AG04450 (cell line): Measurements from ENCODE around the gene VAMP4. TPM values are rescaled to one million over a fixed set of nuclear protein-coding genes. Genes with fewer than 3 reads are reported as not detected.

Experiments
- CTCF ChIA-PET: fragments of 300-600, 350-600 bp; formaldehyde crosslinking; extraction: SDS; loops from one replicate; lab custom pipeline; 2022; ENCODE audit warnings: antibody characterized with exemption, inconsistent platforms; lab: Charles Lee
- POLR2A ChIA-PET: fragments of 350-600 bp; formaldehyde crosslinking; extraction: SDS; loops from one replicate; lab custom pipeline; 2021; ENCODE audit warnings: antibody characterized with exemption, inconsistent platforms; lab: Yijun Ruan, JAX
- DNase-seq: peaks from one replicate; pipeline ENCODE4 v3.0.0-alpha.2; 2011; ENCODE audit warnings: low read depth, low spot score
- H3K27ac ChIP-seq: one replicate; pipeline ENCODE4 v1.5.1; 2012; ENCODE audit warnings: low read depth, low read length, control low read depth
- H3K27me3 ChIP-seq: one replicate; pipeline ENCODE4 v1.6.0; 2012; ENCODE audit warnings: low read length; ENCODE audit not compliant: control insufficient read depth, insufficient read depth
- H3K4me3 ChIP-seq: 2 replicates; pipeline ENCODE4 v1.5.1; 2011; ENCODE audit warnings: mild to moderate bottlenecking, low read depth, low read length, control low read depth
- H3K9me3 ChIP-seq: 2 replicates; pipeline ENCODE4 v1.5.1; 2012; ENCODE audit warnings: low read length; ENCODE audit not compliant: control insufficient read depth, insufficient read depth
- polyA plus RNA-seq: library from polyadenylated mRNA; depleted of rRNA; stranded (reverse); fragments of >200 nt; gene quantifications from 2 replicates; pipeline ENCODE4 v1.2.3, GENCODE V29; 2011
- TF ChIP-seq, protein P1 (sequence below): IDR thresholded peaks from 2 replicates; pipeline ENCODE4 v1.5.1; 2011; ENCODE audit warnings: low read depth, low read length, control low read depth, inconsistent platforms

The VAMP4 gene
- polyA plus RNA-seq, 1 experiment: 20.8 TPM

DNA sequence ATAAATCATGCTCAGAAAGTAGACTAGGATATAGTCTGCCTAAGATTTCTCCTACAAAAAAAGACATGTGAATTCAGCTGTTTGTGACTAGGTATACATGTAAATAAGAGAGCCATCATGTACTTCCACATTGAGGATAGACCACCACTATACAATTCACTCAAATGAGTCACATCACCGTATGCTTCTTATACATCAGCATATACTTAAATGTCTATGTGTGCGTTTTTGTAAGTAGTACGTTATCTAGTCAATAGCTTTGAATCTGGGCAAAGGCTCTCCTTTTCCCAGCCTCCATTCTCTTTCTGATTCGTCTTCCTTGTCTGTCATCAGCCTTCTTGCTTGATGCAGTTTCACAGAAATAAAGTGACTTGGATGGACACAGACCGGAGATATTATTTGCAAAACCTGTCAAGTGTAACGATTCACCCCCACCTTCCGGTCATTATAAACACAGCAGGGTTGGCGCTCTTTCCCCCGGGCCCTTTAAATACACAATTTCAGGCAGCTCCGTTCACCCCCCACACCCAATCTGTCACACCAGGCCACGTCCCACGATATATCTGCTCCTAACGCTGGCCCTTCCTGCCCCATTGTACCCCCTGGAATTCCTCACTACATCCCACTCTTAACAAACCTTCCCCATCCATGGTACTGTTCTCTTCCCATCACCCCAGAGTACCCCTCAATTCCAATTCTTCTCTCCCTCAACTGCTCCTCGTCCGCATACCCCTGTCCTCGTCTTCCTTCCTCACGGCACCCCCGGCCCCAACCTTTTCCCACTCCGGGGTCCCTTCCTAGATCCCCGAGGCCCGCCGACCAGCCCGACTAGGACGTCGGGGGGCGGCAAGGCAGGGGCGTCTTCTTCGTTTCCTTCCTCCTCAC is 636 bp downstream of the VAMP4 start:
- ChIA-PET CTCF (interaction anchor here (0.7 to 5.4 kb wide), 4 partner anchors 12 to 97 kb away, joined by 3 to 41 read pairs (median 4); no protein-coding TSS in a partner anchor), POLR2A (interaction anchor here (0.6 to 4.9 kb wide), 3 partner anchors 13 to 170 kb away, joined by 3 to 50 read pairs (median 42); partner anchors contain the start of gene METTL13)
- Histone ChIP-seq H3K27me3 (no peaks in the 10 kb centered on the region), H3K4me3 (peak overlapping the region; percentile 90), H3K27ac (peak overlapping the region; percentile 84), H3K9me3 (no peaks in the 10 kb centered on the region)
- TF ChIP-seq, protein P1, sequence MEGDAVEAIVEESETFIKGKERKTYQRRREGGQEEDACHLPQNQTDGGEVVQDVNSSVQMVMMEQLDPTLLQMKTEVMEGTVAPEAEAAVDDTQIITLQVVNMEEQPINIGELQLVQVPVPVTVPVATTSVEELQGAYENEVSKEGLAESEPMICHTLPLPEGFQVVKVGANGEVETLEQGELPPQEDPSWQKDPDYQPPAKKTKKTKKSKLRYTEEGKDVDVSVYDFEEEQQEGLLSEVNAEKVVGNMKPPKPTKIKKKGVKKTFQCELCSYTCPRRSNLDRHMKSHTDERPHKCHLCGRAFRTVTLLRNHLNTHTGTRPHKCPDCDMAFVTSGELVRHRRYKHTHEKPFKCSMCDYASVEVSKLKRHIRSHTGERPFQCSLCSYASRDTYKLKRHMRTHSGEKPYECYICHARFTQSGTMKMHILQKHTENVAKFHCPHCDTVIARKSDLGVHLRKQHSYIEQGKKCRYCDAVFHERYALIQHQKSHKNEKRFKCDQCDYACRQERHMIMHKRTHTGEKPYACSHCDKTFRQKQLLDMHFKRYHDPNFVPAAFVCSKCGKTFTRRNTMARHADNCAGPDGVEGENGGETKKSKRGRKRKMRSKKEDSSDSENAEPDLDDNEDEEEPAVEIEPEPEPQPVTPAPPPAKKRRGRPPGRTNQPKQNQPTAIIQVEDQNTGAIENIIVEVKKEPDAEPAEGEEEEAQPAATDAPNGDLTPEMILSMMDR: 0 out of 2 replicates have a peak, but pooled peaks have one; percentile 2
- DNase-seq: no peak

DNA sequence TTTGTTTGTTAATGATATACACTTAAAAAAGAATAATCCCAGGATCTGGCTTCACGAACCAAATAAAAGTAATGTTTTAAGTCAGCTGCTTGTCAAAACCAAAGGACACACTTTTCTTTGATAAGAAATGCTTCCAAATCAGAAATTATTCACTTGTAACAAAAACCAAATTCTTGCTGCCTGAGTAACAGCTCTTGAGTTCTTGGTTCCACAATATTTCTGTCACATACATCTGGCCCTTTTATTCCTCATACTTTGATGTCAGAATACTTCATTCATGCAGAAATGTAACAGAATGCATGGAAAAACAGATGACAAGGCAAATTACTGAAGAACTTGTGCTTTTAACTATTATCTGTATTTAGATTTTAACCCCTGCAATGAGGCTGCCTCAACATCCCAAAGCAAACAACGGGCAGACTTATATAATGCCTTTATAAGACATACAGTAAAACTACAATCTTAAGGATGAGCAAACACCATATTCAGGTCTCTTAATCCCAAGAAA is 1.5 kb downstream of the VAMP4 start:
- Histone ChIP-seq H3K9me3 (no peaks in the 10 kb centered on the region), H3K27me3 (no peaks in the 10 kb centered on the region), H3K27ac (no peak overlapping the region), H3K4me3 (peak overlapping the region; percentile 90)
- CTCF ChIA-PET: interaction anchor here (1.0 to 5.4 kb wide), 3 partner anchors 24 to 96 kb away, joined by 4 to 41 read pairs (median 4); no protein-coding TSS in a partner anchor
- POLR2A ChIA-PET: interaction anchor here (4.9 kb wide), 1 partner anchor 41 kb away, joined by 50 read pairs; the partner anchor contains the start of gene METTL13
- TF ChIP-seq, protein P1: no peak
- no peak for DNase-seq

DNA sequence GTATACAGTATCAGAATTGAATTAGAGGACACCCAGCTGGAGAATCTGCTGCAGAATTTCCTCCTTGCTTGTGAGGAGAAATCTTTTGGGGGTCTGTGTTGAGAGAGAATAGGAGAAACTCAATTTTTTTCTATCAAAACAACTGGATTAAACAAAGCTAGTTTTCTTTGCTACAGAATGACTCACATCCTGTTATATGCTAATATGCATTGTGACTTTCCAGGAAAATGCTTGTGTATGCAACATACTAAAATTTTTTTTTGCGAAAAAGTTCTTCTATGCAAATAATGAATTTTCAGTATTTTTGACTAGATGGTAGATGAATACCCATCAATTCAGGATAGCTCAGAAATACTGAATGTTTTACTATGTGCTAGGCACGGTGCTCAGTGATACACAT is 2.2 kb downstream of the VAMP4 start:
- no peaks in the 10 kb centered on the region for H3K9me3 ChIP-seq
- no peaks in the 10 kb centered on the region for H3K27me3 ChIP-seq
- H3K27ac ChIP-seq: no peak overlapping the region
- TF ChIP-seq, protein P1: no peak
- ChIA-PET CTCF (interaction anchor here (1.0 to 5.4 kb wide), 2 partner anchors 23 to 63 kb away, joined by 4 to 41 read pairs; no protein-coding TSS in a partner anchor), POLR2A (interaction anchor here (4.9 kb wide), 1 partner anchor 42 kb away, joined by 50 read pairs; the partner anchor contains the start of gene METTL13)
- no peak for DNase-seq
- no peak overlapping the region; the same call in 1 of the 2 replicates for H3K4me3 ChIP-seq

DNA sequence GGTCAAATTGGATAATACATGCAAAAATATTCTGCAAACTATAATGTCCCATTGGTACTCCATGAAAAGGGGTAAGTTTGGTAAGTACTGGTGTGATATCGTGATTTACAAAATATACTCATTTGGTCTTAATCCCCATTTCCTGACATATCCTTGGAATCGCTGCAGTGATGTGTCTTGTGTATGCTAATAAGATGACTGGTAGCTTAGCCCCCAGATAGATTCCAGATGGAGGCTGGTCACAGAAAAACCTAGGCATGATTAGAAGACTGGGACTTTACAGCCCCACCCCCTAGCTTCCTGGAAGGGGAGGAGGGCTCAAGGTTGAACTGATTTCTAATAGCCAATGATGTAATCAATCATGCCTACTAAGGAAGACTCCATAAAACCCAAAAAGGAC is 3.0 kb downstream of the VAMP4 start:
- DNase-seq: no peak
- Histone ChIP-seq H3K27me3 (no peaks in the 10 kb centered on the region), H3K9me3 (no peaks in the 10 kb centered on the region), H3K27ac (no peak overlapping the region), H3K4me3 (no peak overlapping the region)
- TF ChIP-seq, protein P1: no peak
- CTCF ChIA-PET: interaction anchor here (0.6 to 5.4 kb wide), 5 partner anchors 11 to 246 kb away, joined by 3 to 41 read pairs (median 4); no protein-coding TSS in a partner anchor
- POLR2A ChIA-PET: no interaction called here
